ENCODE measurements around the gene FBXW8.

Gene FBXW8

DNA sequence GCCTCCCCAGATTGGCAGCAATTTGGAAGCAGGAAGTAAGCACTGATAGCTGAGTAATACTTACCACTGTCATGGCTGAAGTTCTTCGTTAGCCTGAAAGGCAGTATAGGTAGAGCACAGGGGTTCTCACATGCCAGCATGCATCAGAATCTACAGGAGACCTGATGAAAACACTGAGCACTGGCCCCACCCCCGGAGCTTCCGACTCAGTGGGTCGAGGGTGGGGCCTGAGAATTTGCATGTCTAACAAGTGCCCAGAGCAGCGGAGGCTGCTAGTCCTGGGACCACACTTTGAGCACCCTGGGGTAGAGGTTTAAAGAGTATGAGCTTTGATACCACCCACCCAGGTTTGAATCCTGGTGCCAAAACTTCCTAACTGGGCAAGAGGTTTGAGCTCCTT lies 89.6 kb downstream of the FBXW8 start:
- DNase-seq: no peak

DNA sequence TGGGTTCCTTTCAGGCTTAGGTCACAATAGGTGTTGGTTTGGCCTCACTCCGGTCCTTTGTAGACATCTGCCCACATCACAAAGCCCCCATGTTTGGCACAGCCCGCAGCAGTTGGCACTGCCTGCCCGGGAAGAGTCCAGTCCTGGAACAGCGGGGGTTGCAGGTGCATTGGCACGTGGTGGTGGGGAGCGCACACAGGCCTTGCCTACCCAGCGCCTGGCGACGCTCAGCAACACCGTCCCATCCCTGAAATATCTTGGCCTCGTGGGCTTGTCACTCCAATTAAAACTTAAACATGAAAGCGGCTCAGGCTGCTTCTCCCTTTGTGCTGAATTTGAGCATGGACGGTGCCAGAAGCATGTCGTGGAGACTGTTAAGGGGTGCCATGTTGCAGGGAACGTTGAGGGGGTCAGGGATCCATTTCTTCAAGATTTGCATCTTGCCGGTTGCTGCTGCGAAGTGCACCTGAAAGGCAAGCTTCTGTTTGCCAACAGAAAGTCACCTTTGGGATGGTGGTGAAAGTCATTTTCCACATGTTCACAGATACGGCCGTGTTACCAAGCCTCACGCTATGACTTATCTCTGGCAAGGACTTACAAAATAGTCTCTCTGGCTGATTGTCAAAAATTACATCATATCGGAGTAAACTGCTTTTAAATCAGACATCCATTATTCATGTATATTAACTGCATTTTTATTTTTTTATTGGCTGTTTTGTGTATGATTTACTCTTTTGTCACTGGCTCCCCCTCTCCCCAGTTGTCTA lies 91.5 kb downstream of the FBXW8 start:
- no peak for DNase-seq

DNA sequence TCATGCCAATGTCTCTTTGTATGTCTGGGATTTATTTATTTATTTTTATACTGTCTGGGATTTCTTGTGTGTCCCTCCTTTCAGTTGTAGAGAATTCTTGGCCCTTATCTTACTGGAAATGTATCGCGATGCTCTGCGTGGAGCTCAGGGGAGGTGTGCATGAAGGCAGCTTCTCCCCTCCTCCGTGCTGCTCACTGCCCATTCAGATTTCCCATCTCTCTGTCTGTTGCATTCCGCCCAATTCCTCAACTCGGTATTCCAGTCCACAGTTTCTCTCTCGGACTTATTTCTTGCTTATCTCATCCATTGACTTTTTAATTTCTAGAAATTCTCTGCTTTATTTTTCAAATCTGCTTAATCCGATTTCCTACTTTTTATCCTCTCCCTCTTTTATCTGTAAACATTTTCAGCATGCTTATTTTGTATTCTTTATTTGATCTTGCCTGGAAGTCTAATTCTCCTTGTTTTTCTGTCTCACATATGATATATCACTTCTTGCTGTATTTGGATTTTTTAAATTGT lies 93.2 kb downstream of the FBXW8 start:
- no peak for DNase-seq

DNA sequence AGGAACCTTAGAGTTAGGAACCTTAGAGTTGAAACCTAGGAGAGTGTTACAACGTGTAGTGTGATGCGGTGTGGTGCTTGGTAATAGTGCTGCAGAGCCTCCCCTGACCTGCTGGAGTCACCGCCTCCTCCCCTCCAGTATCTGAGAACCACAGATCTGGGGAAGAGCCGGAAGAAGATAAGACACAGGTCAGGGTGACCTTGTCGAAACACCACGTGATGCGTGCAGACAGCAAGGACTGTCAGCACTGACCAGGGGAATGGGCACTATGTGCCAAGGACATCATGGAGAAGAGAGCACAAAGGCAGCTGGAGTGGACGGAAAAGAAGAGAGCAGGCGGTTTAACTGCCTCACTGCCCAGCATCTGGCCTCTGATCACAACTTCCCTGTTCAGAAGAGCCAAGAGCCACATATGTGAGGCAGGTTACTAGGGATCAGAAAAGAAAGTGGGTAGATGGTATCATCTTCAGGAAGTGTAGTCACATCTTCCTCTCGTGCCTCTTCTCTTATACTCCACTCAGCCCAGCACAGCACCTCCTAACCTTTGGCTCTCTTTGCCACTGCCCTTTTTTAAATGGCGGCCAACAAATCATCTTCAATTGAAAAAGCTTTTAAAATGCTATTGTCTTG lies 94.8 kb downstream of the FBXW8 start:
- DNase-seq: no peak

DNA sequence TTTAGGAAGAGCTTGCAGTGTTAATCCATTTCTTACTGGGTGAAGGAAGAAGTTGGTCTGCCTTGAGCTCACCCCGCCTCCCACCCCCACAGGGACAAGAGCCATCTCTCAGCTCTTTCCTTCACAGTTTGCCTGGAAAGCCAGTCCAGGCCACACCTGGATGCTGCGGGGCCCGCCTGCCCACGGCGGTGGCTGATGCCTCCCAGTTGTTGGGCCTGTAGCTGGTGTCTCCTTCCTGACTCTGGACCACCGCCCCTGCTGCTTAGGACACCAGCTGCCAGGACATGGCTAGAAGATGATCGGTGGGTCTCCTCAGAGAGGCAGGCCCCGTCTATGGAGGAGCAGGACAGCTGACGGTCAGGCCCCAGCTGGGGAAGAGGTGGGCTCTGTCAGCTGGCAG lies 95.6 kb downstream of the FBXW8 start:
- no peak for DNase-seq

DNA sequence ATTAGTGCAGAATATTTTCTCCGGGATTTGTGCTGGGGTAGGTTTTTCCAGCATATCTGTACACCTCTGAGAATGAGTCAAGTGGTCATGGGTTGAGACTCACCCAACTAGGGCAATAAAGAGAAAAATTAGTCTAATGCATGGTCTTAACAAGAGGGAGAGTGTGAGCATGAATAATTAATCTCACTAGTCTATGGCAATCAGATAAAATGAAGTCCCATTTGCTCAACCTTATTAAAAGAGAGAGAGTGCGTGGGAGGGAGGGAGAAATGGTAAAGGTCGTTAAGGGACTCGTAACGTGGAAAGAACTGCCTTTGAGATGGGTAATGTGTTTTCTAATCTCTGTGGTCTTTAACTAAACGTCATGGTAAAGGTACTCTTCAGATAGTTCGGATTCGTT lies 96.8 kb downstream of the FBXW8 start:
- DNase-seq: no peak

DNA sequence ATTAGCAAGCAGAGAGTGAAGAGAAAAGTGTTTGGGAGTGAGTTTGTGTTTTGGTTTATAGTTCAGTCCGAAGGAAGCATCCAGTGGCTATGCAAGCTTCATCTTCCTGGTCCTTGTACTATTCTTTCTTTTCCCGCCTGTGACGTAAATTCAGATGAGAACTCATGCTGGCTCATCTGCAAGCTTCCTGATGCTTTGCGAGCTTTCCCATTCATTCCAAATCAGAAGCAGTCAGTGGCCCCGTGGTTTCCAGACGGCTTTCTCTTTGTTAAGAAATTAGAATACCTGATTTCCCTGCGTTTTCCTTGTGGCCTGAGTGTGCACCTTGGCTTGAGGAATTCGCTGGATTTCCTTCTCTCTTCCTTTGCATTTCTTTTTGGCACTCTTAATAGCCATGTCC lies 99.0 kb downstream of the FBXW8 start:
- no peak for DNase-seq

DNA sequence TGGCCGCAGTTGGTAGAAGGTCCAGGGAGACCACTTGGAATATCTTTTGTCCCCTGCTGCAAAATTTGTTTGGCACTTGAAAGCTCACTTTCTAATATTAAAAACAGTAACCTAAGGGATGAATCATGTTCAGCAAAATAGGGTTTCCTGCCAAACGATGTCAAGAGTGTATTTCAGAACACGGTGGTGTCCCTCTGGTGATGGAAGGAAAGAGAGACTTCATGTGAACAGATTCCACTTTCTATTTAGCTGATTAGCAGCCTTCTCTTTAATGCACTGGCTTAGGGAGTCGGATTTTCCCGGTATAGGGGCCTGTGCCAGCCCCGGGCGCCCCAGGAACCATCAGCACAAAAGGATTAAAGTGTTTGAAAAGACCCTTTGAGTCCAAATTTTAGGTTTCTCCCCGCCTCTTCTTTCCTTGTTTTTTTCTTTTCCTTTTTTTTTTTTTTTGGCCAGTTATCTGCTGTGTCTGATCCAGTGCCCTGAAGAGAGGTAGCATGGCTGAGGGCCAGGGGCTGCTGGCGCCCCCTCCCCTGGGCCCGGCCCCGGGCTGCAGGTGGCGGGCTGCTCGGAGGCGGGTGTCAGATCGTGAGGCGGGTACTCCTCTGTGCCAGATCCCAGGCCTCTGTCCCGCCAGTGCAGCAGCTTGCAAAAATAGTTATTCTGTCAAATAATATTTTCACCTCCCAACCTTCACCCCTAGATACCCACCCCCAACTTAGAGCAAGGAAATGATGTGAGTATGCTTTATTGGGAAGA lies 100.1 kb downstream of the FBXW8 start:
- no peak for DNase-seq

DNA sequence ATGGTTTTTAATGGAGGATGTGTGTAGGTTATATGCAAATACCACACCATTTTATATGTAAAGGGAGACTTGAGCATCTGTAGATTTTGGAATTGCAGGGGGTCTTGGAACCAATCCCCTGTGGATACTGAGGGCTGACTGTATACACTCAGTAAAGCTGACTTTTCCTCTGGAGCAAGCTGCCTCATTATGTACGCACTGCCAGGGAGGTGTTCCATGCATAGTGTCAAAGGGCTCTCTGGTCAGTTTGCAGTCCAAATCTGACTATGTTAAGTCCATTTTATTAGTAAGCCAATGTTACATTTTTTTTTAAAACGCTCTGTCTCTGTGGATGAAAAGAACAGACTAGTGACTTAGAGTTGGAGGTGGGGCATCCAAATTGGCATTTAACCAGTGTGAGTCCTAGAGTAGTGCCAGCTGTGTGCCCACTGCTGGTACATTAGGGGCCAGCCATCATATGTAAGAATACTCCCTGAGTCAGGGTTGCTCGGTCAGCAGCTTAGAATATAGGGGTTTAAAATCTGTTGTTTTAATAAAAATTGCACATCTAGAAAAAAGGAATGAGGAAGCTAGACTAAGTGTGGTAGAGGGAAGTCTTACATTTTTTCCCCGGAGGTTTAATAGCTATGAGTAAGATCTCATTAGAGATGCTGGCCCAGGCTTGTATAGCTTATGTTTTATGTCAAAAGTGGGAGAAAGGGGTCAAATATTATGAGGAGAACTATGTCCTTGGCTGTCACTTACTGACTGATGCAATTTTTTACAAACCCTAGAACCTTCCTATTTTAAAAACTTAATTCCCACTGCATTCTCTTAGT lies 101.4 kb downstream of the FBXW8 start:
- no peak for DNase-seq

DNA sequence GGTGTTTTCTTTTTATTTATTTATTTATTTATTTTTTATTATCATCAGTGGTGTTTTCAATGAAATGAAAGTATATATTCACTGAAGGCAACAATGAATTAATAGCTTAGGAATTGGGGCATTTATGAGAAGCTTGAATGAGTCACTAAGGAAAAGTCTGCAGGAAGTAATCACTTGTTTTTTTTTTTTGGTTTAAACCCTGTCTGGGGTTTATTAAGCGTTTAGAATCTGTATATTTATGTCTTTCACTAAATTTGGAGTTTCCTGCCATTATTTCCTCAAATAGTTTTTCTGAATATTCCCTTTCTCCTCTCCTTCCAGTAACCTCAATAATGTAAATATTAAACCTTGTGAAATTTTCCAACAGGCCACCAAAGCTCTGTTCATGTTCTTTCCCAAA lies 103.0 kb downstream of the FBXW8 start:
- DNase-seq: no peak

DNA sequence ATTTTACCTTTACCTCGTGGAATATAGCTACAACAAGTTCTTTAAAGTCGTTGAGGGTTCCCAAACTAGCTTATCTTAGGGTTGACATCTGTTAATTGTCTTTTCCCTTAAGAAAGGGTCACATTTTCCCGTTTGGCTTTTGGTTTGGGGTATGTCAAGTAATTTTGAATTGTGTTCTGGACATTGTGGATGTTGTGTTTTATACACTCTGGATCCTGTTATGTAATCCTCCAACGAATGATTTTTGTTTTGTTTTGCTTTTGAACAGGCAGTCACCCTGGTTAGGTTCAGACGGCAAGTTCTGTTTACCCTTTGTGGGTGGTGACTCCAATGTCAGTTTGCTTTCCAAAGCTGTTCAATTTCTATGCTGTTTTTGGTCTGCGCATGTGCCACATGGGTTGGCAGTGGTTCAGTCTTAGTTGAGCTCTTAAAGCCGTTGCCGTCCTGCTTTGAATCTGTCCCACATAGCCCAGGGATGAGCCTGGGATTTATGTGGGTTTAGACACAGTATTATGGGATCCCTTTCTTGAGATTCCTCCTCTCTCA lies 103.7 kb downstream of the FBXW8 start:
- no peak for DNase-seq

DNA sequence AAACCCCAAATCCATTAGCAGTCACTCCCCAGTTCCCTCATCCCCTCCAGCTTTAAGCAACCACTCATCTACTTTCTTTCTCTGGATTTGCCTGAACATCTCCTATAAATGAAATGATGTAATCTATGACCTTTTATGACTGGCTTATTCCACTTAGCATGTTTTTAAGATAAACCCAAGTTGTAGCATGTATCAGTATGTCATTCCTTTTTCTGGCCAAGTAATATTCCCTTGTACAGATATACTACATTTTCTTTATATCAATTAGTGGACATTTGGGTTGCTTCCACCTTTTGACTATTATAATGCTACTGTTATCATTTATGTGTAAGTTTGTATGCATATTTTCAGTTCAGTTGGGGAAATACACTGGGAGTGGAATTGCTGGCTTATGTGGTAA lies 105.1 kb downstream of the FBXW8 start:
- DNase-seq: no peak

DNA sequence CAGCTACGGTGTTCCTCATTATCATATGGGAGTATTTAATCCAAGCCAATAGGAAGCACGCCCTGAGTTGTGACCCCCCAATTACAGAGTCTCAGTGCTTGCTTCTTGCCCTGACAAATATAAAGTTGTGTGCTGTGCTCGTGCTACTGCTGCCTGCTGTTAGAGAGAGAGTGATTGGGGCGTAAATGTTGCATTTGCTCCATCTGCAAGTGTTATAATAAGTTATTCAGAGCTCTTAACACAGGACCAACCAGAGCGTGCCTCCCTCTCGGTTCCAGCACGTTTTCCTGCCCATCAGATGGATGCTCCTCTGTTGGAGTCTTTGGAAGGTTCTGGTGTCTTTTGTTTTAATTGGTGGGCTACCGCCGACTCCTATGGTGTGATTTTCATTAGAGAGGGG lies 107.1 kb downstream of the FBXW8 start:
- no peak for DNase-seq

DNA sequence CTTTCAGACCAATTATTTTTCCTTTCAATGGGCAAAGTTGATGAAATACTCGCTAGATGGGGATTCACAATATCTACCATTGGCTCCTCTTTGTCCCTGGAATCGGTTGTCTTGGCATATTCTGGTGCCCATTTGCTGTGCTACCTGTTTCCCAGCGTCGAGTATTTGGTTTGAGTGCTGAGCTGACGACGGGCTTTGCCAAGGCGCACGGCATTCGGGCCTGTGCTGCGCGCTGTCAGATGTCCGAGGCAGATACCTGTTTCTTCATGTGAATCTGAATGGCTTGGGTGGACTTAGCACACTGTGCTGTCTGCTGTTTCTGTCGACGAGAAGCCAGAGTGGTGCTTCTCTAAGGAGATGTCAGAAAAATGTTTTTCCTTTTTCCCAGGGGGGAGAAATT lies 107.5 kb downstream of the FBXW8 start:
- no peak for DNase-seq

DNA sequence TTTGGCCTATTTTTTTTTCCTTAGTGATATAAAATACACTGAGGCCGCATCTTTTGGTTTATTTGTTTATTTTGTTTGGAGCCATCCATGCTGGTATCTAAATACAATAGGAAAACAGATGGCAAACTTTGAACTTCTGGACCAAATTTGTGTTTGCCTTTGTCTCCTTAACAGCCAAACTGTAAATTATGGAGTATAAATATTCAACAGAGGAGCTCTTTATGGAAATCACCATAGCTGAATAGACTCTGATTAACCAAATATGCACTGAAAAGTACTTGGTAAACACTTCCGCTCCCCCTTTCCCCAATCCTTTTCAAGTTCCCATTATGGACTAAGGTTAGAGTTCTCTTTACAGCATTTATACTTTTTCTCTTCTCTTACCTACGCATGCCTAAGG lies 107.9 kb downstream of the FBXW8 start:
- DNase-seq: peak; percentile 66

DNA sequence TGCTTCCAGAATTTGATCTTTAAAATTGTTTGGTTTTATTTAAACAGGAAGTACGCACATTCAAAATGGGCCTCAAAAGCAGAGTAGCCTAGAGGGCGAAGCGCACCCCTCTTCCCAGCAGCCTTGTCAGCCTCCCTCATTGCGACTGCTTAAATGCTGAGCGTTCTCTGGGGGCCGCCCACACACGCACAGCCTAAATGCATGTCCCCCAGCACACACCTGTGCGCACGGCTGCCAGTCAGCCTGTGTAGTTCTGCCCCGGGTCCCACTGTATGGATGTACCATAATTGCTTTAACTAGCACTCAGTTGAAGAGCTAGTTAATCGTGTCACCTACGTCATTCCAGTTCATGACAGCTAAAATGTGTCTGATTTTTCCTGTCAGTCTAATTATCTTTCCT lies 109.1 kb downstream of the FBXW8 start:
- no peak for DNase-seq

DNA sequence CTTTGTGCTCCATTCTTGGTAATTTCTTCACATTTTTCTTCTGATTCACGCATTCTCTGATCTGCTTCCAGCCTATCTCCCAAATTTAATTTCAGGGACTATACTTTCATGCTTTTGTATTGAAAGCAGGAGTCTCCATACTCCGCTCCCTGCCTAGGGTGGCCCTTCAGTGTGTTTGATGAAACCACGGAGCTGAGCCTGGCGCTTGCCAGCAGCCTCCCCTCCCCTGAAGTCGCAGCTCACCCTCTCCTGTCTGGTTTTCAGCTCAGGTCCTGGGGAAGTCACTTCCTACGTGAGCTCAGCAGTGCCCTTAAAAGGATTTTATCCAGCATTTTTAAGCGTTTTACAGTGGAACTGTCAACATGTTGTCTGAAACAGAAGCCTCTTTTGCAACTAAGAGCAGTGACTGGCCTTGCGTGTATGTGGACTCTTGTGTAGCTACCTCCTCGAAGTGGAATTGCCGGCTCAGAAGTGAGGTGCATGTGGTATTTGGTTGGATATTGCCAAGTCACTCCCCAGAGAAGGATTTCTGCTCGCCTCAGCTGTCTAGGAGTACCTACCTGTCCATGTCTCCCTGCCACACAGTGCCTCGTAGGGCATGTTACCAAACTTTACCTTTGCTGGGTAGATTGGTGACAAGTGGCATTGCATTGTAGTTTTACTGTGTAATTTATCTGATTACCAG lies 109.9 kb downstream of the FBXW8 start:
- DNase-seq: no peak

DNA sequence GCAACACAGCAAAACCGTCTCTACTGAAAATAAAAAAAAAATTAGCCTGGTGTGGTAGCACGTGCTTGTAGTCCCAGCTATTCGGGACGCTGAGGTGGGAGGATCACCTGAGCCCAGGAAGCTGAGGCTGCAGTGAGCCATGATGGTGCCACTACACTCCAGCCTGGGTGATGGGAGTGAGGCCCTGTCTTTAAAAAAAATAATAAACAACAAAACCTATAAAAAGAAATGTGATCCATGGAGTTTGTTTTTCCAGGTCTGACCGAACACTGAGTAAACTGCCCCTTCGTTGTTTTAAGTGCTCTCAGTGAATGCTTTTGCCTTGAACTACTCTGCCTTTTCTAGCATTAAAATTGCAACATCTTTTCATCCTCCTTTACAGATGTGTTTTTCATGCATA lies 111.7 kb downstream of the FBXW8 start:
- no peak for DNase-seq

DNA sequence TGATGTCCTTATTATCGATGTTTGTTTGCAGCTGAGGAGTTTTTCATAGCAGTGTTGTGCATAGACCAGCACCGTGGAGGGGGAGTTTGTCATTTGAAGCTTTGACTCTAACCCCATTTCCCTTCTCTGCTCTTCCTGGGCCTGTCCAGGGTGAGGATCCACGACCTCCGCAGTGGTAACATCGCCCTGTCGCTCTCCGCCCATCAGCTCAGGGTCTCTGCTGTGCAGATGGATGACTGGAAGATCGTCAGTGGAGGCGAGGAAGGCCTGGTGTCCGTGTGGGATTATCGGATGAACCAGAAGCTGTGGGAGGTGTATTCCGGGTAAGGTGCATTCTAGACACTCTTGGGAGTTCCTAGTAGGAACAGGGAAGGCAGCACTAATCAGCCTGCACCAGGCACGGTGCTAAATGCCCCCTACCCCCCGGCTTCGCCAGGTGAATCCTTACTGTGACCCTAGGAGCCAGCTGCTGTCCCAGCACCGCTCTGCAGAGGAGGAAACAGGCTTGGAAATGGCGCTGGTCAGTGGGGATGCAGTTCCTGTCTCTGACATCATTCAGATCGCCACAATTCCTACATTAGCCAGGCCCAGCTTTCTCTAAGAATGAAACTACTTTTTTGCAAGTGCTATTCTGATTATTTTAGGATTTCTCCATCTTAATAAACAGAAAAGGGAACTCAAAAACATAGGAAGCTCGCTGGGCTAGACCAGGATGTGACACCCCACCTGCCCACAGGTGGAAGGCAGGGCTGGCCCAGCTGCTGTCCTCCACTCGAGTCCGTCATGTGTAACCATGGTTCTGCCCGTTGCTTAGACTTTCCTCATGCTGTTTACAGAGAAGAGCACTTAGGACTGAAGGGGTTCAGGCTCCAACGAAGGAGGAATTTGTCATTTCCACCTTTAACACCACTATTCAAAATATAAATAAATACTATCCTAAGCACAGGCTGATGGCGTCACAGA lies 113.5 kb downstream of the FBXW8 start:
- DNase-seq: no peak

DNA sequence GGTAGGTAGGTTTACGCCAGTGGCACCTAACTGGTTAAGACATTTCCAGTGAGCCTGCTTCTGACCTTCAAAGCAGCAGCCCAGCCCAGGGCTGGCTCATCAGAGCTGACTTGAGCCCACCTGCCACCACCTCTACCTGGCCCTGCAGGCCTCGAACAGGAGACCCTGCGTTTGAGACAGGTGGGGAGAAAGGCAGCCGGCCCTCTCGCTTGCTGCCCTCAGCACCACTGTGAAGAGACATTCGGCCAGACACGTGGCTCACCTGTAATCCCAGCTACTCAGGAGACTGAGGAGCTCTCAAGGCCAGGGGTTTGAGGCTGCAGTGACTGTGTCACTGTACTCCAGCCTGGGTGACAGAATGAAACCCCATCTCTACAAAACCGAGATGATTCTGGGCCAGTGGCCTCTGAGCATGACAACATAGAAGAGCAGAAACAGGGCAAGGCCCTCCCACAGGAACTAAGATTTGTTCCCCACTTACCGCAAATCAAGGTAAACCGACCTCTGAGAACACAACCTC lies 114.3 kb downstream of the FBXW8 start:
- DNase-seq: no peak

All from NCI-H69 (cell line).